ENCODE results near the gene TSPAN31.

Gene TSPAN31

GRCh38 chr12:57700317-57700716 is 44.5 kb upstream of the TSPAN31 start:
- Histone ChIP-seq H3K9me3 (ENCODE audit: control insufficient read depth, insufficient read depth, low read depth, low read length) (no peaks in the 10 kb centered on the region; the same call in 1 of the 2 replicates), H3K4me3 (ENCODE audit: low read depth, low read length) (no peak overlapping the region), H3K4me1 (ENCODE audit: control insufficient read depth, insufficient read depth, low read length) (no peaks in the 10 kb centered on the region), H3K27ac (ENCODE audit: extremely low read depth, low read depth, low read length) (no peak overlapping the region), H3K36me3 (ENCODE audit: control insufficient read depth in 2 of 2, insufficient read depth in 1 of 2, low read length in 2 of 2) (peaks cover 25 to 50% of the 10 kb centered on the region in 2 experiments)
- POLR2A ChIA-PET = no interaction called here
- CTCF ChIA-PET = no interaction called here
- no peak for TF ChIP-seq ZNF138 (tag by site-specific recombination; IDR thresholded peaks at IDR 0.05; ENCODE audit: borderline replicate concordance)
- TF ChIP-seq ZNF391 (tag by site-specific recombination; IDR thresholded peaks at IDR 0.05; ENCODE audit: borderline replicate concordance, low read depth) = no peak
- TF ChIP-seq ZBTB11 (tag by site-specific recombination; conservative IDR thresholded peaks at IDR 0.05; ENCODE audit: low read depth) = no peak
- TF ChIP-seq ZNF571 (tag by site-specific recombination; IDR thresholded peaks at IDR 0.05) = no peak
- TF ChIP-seq ZNF549 (tag by site-specific recombination; IDR thresholded peaks at IDR 0.05) = no peak
- TF ChIP-seq ZNF311 (tag by site-specific recombination; IDR thresholded peaks at IDR 0.05; ENCODE audit: borderline replicate concordance) = no peak
- TF ChIP-seq ZNF561 (tag by site-specific recombination; IDR thresholded peaks at IDR 0.05; ENCODE audit: borderline replicate concordance) = no peak
- TF ChIP-seq, protein P1, sequence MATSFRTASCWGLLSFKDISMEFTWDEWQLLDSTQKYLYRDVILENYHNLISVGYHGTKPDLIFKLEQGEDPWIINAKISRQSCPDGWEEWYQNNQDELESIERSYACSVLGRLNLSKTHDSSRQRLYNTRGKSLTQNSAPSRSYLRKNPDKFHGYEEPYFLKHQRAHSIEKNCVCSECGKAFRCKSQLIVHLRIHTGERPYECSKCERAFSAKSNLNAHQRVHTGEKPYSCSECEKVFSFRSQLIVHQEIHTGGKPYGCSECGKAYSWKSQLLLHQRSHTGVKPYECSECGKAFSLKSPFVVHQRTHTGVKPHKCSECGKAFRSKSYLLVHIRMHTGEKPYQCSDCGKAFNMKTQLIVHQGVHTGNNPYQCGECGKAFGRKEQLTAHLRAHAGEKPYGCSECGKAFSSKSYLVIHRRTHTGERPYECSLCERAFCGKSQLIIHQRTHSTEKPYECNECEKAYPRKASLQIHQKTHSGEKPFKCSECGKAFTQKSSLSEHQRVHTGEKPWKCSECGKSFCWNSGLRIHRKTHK (tag by site-specific recombination; IDR thresholded peaks at IDR 0.05) = no peak
- TF ChIP-seq PRDM4 (tag by site-specific recombination; IDR thresholded peaks at IDR 0.05) = no peak
- TF ChIP-seq GLI2 (tag by site-specific recombination; IDR thresholded peaks at IDR 0.05; ENCODE audit: borderline replicate concordance, low read depth) = no peak
- no peak for TF ChIP-seq ZNF202 (tag by site-specific recombination; IDR thresholded peaks at IDR 0.05; ENCODE audit: borderline replicate concordance)

- H3K27ac ChIP-seq (ENCODE audit: extremely low read depth, low read depth, low read length) = no peak overlapping the region
- TF ChIP-seq AEBP2 (tag by site-specific recombination; IDR thresholded peaks at IDR 0.05; ENCODE audit: borderline replicate concordance) (no peak), ZNF175 (tag by site-specific recombination; IDR thresholded peaks at IDR 0.05) (no peak), ZNF558 (tag by site-specific recombination; IDR thresholded peaks at IDR 0.05) (no peak)
- no peak overlapping the region for H3K4me3 ChIP-seq (ENCODE audit: low read depth, low read length)
- H3K4me1 ChIP-seq (ENCODE audit: control insufficient read depth, insufficient read depth, low read length) = no peaks in the 10 kb centered on the region
- peaks cover 23 to 29% of the 10 kb centered on the region in 2 experiments for H3K36me3 ChIP-seq (ENCODE audit: control insufficient read depth in 2 of 2, insufficient read depth in 1 of 2, low read length in 2 of 2)
- ChIA-PET CTCF (interaction anchor here (0.7 to 1.3 kb wide), 3 partner anchors 10 to 123 kb away, joined by 3 to 4 read pairs (median 3); no protein-coding TSS in a partner anchor), POLR2A (no interaction called here)
- H3K9me3 ChIP-seq (ENCODE audit: control insufficient read depth, insufficient read depth, low read depth, low read length) = no peaks in the 10 kb centered on the region; the same call in 1 of the 2 replicates
Observed at GRCh38 chr12:57707250-57707649, 37.6 kb upstream of the TSPAN31 start.
